GDM1 (cell line): ENCODE results near the gene FBXW4.

ENCODE experiments used
- DNase-seq: peaks from one replicate; lab custom pipeline; 2025; lab: John Stamatoyannopoulos, UW

Gene FBXW4

DNA sequence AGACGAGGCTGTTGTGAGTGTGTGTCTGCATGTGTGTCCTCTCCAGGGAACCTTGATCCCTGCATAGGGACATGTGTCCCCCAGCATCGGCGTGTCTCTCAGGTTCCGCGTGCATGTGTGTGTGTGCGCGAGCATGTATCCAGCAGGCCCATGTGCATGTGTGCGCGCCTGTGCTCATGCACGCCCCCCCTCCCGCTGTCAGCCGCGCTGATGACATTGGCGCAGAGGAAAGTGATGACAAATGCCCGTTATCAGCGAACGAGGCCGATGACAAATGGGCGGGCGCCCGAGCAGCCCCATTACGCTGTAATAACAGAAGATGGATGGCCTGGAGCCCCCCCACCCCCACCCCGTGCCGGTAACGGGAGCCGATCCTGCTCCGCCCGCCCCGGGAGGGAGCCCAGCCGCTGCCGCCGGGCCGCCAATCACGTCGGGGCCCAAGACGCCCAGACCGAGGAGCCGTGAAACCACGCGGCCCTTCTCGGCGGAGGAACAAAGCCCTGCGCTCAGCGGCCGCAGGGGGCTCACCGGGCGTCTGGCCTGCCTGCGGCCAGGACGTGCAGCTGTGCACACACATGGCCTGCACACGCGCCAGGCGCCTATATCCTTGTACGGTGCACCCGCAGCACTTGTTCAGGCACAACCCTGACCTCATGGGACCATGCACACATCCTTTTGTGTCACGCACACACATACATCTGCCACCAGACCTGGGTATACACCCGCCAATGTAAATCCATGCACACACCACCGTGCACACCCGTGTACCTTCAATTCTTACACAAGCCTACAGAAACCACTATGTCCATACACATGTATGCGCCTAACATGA, 128.4 kb downstream of the FBXW4 start:
- no peak for DNase-seq

DNA sequence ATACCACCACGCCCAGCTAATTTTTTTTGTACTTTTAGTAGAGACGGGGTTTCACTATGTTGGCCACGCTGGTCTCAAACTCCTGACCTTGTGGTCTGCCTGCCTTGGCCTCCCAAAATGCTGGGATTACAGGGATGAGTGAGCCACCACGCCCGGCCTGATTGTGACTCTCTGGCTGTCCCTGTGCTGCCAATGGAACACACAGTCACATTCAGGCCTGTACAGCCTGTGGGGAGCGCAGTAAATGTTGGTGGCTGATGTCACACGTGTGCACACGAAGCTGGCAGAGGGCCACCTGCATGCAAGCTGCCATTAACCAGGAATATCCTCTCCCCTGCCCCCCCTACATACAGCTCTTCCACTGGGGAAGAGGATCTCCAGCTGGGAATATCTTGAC, 129.0 kb downstream of the FBXW4 start:
- no peak for DNase-seq

DNA sequence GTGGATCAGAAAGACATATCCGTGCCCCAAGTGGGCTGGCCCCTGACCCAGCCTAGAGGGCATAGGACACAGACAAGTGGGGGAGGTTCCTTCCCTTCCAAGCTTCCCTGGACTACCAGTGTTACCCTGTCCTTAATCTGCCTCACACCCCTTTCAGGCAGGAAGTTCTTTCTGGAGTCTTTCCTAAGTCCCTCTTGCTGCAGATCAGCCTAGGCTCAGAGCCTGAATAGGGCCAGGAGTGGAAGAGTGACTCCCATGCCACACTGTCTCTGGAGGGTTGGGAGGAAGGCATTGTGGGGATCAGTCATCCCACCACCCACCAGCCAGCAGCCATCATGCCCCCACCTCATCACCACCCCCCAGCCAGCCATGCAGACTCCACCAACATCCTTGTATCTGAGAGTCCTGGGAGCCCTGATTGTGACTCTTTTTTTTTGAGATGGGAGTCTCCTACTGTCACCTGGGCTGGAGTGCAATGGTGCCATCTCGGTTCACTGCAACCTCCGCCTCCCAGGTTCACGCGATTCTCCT, 129.5 kb downstream of the FBXW4 start:
- no peak for DNase-seq

DNA sequence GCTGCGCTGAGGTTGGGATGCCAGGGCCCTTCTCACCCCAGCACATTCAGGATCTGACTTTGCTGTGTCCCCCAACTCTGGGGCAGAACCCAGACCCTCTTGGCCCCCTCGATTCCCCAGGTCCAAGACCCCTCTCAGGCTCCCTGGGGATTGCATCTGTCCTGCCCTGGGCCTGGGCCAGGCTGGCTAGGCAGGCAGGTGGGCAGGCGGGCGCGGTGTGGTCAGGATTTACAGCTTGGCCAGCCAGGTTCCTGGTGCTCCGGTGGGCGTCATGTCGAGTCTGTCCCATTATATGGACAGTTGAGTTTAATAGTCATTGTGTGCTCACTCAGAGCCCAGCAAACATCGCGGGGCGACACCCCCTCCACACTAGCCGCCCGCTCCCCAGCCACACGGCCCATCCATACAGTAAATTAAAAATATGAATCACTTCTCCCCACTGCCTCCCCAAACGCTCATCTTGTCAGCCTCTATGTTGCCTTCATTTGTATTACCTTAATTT, 130.4 kb downstream of the FBXW4 start:
- DNase-seq = no peak

DNA sequence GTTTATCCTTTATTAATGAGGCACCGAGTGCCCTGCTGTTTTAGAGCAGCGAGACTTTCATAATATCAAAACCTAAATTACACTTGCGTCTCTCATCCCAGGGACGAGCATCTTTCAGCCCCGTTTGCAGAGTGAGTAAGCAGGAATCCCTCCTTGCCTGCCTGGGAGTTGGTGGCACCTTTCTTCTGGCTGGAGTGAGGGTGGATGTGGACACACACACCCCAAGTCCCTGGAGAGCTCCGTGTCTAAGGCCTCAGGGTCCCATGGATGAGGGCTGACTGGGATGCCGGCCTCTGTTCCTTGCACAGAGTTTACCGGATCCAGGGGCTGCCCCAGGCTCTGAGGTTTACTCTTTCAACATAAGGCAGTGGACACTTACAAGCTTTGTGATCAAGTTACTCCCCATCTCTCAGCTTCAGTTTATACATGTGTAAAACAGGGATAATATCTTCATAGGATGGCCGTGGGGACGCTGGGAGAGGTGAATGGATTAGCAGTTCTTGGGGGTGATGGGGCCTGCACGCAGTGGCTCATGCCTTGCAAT, 131.4 kb downstream of the FBXW4 start:
- DNase-seq = no peak

DNA sequence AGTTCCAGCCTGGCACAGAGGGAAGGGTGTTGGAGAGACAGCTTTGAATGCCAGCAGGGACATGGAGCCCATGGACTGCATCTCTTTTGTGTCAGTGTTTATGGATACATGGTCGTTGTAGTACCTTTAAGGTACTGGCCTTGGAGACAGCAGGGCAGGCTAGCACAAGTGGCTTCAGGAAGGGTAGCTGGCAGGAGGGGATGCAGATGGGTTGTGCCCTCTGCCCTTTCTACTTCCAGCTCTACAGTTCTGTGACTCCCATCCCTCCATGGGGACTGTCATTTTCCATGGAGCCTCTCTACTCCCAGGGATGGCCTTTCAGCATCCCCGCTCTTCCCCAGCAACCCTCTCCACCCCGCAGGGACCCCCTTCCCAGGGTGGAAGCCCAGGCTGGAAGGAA, 132.0 kb downstream of the FBXW4 start:
- DNase-seq = no peak

DNA sequence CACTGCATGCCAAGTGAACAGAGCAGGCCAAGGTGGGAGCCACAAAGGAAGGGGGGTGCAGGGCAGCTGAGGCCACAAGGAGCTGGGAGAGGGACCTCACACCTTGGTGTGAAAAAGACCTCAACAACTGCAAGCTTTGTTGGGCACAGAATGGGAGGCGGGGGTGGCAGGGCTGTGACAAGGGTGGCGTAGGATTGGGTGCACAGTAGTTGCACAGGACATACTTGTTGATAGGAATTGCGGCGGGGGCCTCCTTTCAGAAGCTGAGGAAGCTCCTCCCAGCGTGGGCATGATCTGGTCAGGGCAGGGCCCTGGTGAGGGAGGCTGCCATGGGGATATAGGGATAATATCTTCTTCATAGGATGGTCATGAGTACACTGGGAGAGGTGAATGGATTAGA, 132.7 kb downstream of the FBXW4 start:
- DNase-seq = no peak

DNA sequence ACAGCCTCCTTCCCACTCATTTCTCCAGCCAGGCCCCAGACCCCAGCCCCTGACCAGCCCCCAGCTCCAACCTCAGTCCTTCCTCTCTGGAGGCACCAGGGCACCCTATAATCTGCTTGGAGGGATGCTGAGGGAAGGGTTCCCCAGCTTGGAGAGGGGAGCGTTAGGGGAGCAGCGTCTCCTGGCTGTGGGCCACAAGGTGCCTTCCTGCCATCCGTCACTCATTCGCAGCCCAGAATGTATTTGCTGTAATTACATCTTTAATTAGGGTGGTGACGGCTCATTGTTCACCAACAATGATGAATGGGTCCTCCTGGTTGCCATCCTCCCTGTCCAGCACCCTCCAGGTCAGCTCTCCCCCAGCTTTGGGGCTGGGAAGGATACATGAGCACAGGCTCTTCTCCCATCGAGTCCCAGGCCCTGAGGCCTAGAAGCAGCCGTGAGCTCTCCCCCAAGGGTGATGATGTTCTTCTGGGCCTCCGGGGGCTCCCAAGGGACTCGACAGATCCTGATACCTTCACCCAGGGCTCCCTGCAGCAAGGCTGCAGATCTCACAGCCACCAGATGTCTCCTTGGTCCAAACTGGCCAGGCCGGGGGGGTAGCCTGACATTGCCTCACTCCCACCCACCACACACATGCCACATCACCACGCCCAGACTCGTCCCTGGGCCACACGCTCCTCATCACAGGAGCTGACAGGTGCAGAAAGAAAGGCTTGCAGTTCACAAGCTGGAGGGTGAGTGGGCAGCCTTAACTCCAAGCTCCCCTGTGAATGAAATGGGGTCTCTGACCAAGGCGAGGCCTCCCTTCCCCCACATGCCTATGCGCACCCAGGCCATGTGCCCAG, 133.7 kb downstream of the FBXW4 start:
- no peak for DNase-seq
